ENCODE results near the gene CCDC18.
"Not testable (repeated sequence)": the region's sequence is repeated elsewhere in the genome, so short reads cannot be mapped to it uniquely, and the experiment has no call there.

DNA sequence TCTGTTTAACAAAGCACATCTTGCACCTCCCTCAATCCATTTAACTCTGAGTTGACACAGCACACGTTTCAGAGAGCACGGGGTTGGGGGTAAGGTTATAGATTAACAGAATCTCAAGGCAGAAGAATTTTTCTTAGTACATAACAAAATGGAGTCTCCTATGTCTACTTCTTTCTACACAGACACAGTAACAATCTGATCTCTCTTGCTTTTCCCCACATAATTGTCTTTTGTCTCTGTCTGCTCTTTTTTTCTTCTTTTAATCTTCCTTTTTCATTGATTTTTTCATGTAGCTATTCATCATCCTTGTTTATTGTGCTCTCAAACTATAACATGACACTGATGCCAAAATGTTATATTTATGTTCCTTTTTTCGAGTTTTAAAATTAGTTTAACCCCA lies 97.0 kb downstream of the CCDC18 start:
- TF ChIP-seq POLR2A, CTCF (IDR thresholded peaks at IDR 0.05): not testable (repeated sequence)

Data from adrenal gland (tissue), 5 donors.